Ramos (cell line): ENCODE data around the gene CPHXL.

Experiments
- in situ Hi-C: fragments of 300-500 bp; cut with MboI; formaldehyde crosslinking; loops from one replicate; pipeline ENCODE4 v1.14.3; 2022; ENCODE audit warnings: low sequenced_read_pairs; ENCODE audit not compliant: unreplicated experiment

The CPHXL gene

GRCh38 chr16:75710344-75710743, 15.9 kb downstream of the CPHXL start:
- in situ Hi-C loops: no loop called here

DNA sequence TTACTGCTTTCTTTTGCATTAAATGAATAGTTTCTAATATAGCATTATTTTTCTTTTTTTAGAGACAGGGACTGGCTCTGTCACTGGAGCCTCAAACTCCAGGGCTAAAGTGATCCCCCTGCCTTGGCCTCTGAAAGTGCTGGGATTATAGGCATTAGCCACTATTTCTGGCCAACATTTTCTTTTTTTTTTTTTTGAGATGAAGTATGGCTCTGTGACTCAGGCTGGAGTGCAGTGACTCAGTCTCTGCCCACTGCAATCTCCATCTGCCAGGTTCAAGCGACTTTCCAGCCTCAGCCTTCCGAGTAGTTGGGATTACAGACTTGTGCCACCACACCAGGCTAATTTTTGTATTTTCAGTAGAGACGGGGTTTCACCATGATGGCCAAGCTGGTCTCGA, 23.0 kb downstream of the CPHXL start:
- in situ Hi-C loops: no loop called here

DNA sequence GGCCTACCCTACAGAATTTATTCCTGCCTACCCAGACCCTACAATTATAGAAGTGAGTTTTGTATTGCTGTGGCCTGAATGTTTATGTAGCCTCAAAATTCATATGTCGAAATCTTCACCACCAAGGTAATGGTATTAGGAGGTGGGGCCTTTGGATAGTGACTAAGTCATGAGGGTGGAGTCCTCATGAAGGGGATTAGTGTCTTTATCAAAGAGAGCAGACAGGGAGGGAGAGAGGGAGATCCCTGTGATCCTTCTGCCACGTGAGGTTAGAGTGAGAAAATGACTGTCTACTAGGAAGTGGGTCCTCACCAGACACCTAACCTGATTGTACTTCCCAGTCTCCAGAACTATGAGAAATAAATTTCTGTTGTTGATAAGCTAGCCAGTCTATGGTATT, 24.0 kb downstream of the CPHXL start:
- in situ Hi-C loops: no loop called here

DNA sequence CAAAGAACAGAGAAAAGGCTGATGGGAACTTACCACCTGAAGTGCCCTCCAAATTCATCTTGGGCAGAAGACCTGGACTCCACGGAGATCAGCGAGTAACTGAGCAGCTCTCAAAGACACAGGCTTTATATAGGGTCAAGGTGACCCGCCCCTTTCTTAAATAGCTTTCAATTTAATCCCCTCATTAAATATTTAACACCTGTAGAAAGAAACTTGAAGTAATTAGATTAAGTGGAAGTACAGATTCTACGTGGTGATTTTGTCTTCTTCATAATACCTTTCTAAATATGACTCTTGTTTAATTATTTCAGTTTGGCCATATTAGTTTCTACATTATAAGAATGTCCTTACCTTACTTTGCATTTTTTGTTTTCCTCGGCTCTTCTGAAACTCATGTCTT, 24.9 kb downstream of the CPHXL start, which contains the start of gene DUXB:
Gene DUXB (minus strand): TSS at position 101 of the 400 bp plus-strand sequence. CDS start 43 bp downstream, at position 58.
- in situ Hi-C loops: no loop called here

GRCh38 chr16:75697571-75697970, 28.7 kb downstream of the CPHXL start:
- in situ Hi-C loops: no loop called here

DNA sequence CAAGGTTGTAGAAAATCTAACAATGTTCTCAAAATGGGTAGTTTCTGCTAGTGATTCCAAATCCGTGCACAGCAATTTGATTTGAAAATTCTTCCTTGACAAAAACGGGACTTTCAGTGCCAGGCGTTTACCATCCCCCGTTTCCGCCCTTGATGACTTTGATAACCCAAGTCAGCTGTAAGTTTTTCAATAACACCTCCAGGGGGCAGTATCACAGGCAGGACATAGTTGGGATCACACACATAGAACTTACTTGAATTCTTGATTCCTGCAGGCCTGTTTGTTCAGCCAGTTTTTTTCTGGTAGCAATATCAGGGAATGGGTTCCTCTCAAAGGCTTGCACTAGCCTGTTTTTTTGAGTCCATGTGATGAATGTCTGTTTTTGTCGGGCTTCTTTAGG, 30.6 kb downstream of the CPHXL start:
- in situ Hi-C loops: no loop called here

GRCh38 chr16:75687361-75687760, 38.9 kb downstream of the CPHXL start:
- in situ Hi-C loops: no loop called here

- in situ Hi-C loops: no loop called here
Measured at GRCh38 chr16:75682308-75682707, 44.0 kb downstream of the CPHXL start.

DNA sequence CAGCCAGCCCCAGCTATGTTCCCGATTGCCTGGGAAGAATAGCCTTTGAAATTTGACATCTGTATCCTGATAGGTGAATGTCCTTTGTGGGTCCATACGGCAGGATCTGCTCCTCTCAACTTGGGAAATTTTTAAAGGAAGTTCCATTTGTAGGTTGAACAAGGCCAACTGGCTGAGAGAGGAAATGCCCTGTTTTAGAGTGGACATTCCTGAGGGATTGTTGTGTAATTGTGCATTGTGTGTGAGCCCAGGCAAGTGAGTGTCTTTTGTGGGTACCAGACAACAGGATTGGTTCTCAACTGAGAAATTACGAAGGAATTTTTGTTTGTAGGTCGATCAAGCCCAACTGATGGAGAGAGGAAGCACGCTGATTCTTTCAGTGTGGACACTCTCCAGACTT, 46.9 kb downstream of the CPHXL start:
- in situ Hi-C loops: no loop called here

DNA sequence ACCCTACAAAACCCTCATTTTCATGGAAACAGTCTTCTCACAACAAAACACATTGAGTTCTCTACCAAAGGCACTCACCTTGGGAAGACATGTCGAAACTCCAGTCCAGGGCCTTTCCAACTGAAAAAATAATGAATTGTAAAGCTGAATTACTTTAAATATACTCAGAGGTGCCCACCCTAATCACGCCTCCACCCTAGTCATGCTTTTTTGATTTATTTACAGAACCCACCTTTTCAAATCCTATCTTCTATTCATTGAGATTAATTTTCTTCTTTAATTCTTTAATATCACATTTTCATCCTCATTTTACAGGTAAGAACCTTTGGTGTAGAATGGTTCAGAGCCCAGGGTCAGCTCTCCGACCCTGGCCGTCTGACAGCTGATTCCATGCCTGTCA, 49.4 kb downstream of the CPHXL start, which contains the start of gene CPHXL2:
Gene CPHXL2 (minus strand): TSS at position 101 of the 400 bp plus-strand sequence. CDS start 10 bp downstream, at position 91.
- in situ Hi-C loops: no loop called here

GRCh38 chr16:75667503-75667902, 58.8 kb downstream of the CPHXL start:
- in situ Hi-C loops: no loop called here
